ENCODE measurements around the gene PDS5A.
"Not testable (repeated sequence)": the region's sequence is repeated elsewhere in the genome, so short reads cannot be mapped to it uniquely, and the experiment has no call there.

PDS5A gene

DNA sequence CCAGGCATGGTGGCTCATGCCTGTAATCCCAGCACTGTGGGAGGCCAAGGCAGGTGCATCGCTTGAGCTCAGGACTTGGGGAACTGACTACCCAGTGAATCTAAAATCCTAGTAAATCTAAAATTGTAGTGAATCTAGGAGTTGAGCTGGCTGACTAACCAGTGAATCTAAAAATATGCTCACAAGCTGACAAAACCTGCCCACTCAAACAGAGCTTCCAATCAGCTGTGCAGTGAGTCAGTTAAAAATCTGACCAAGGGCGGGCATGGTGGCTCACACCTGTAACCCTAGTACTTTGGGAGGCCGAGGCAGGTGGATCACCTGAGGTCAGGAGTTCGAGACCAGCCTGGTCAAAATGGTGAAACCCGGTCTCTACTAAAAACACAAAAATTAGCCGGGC, 72.7 kb downstream of the PDS5A start:
- not testable (repeated sequence) for DNase-seq (ENCODE audit: low spot score in 2 of 2); H3K9me3 Mint-ChIP-seq; ATAC-seq (ENCODE audit: low read depth); H3K27ac Mint-ChIP-seq; H3K4me3 Mint-ChIP-seq; H3K4me1 Mint-ChIP-seq; H3K27me3 Mint-ChIP-seq
- H3K36me3 Mint-ChIP-seq = peaks cover 20% of the 10 kb centered on the region

- Mint-ChIP-seq H3K36me3 (peaks cover 24% of the 10 kb centered on the region), H3K27ac (no peak overlapping the region), H3K9me3 (no peaks in the 10 kb centered on the region), H3K4me3 (no peak overlapping the region), H3K4me1 (no peaks in the 10 kb centered on the region), H3K27me3 (no peaks in the 10 kb centered on the region)
- DNase-seq (ENCODE audit: low spot score in 2 of 2) (no peak), ATAC-seq (ENCODE audit: low read depth) (no peak)
Observed at GRCh38 chr4:39900966-39901365, 76.7 kb downstream of the PDS5A start.

DNA sequence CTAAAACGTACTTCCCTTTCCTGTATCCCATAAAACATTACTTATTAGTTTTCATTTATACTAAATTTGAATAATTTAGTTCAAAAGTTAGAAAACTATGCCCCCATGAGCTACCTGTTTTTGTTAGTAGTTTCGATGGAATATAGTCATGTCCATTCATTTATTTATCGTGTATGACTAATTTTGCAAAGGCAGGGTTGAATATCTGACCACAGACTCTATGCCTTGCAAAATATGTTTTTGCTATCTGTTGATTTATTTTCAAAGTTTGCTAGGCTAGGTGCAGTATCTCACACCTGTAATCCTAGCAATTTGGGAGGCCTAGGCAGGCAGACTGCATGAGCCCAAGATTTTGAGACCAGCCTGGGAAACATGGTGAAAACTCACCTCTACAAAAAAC, 78.4 kb downstream of the PDS5A start:
- peak overlapping the region; percentile 28 for H3K27ac Mint-ChIP-seq
- no peaks in the 10 kb centered on the region for H3K4me1 Mint-ChIP-seq
- H3K36me3 Mint-ChIP-seq = peaks cover 22% of the 10 kb centered on the region
- H3K9me3 Mint-ChIP-seq = no peaks in the 10 kb centered on the region
- H3K27me3 Mint-ChIP-seq = no peaks in the 10 kb centered on the region
- DNase-seq (ENCODE audit: low spot score in 2 of 2) = no peak
- H3K4me3 Mint-ChIP-seq = no peak overlapping the region
- no peak for ATAC-seq (ENCODE audit: low read depth)

GRCh38 chr4:39898015-39898414, 79.7 kb downstream of the PDS5A start:
- H3K4me3 Mint-ChIP-seq = no peak overlapping the region
- H3K27me3 Mint-ChIP-seq = no peaks in the 10 kb centered on the region
- H3K9me3 Mint-ChIP-seq = no peaks in the 10 kb centered on the region
- H3K36me3 Mint-ChIP-seq = peaks cover 20% of the 10 kb centered on the region
- no peak for ATAC-seq (ENCODE audit: low read depth)
- no peak overlapping the region for H3K27ac Mint-ChIP-seq
- peaks cover 4% of the 10 kb centered on the region for H3K4me1 Mint-ChIP-seq
- no peak for DNase-seq (ENCODE audit: low spot score in 2 of 2)

DNA sequence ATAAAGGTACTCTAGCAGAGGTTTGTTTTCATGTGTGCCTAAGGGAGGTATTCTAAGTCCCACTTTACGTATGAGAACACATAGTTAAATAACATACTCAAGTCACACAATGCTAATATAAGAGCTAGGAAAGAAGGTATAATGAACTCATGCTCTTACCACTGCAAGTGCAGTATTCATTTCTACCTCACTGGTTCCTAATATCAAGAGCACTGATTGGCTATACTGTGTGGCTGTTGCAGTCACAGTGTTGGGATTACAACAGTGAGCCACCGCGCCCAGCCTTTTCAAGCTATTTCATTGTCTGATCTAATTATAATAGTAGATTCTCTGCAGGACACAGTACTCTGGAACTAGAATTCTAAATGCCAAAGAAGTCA, 84.0 kb downstream of the PDS5A start:
- ATAC-seq (ENCODE audit: low read depth) = no peak
- Mint-ChIP-seq H3K4me3 (no peak overlapping the region), H3K4me1 (peaks cover 9% of the 10 kb centered on the region), H3K36me3 (peaks cover 16% of the 10 kb centered on the region), H3K27ac (peak overlapping the region; percentile 76), H3K27me3 (no peaks in the 10 kb centered on the region), H3K9me3 (no peaks in the 10 kb centered on the region)
- no peak for DNase-seq (ENCODE audit: low spot score in 2 of 2)

- H3K27ac Mint-ChIP-seq = peak overlapping the region; percentile 76
- H3K36me3 Mint-ChIP-seq = peaks cover 19% of the 10 kb centered on the region
- no peak overlapping the region for H3K4me3 Mint-ChIP-seq
- DNase-seq (ENCODE audit: low spot score in 2 of 2) (no peak), ATAC-seq (ENCODE audit: low read depth) (no peak)
- peaks cover 9% of the 10 kb centered on the region for H3K4me1 Mint-ChIP-seq
- no peaks in the 10 kb centered on the region for H3K27me3 Mint-ChIP-seq
- no peaks in the 10 kb centered on the region for H3K9me3 Mint-ChIP-seq
Observed at GRCh38 chr4:39892988-39893692, 84.6 kb downstream of the PDS5A start.

GRCh38 chr4:39889226-39889625, 88.5 kb downstream of the PDS5A start:
- peaks cover 9% of the 10 kb centered on the region for H3K4me1 Mint-ChIP-seq
- no peak overlapping the region for H3K27ac Mint-ChIP-seq
- H3K36me3 Mint-ChIP-seq = peaks cover 32% of the 10 kb centered on the region

GRCh38 chr4:39888541-39888940, 89.2 kb downstream of the PDS5A start:
- Mint-ChIP-seq H3K4me3 (no peak overlapping the region), H3K4me1 (peaks cover 9% of the 10 kb centered on the region), H3K27me3 (no peaks in the 10 kb centered on the region), H3K36me3 (peaks cover 34% of the 10 kb centered on the region), H3K27ac (no peak overlapping the region), H3K9me3 (no peaks in the 10 kb centered on the region)
- DNase-seq (ENCODE audit: low spot score in 2 of 2) (no peak), ATAC-seq (ENCODE audit: low read depth) (no peak)

More at GRCh38 chr4:39889226-39889625, 88.5 kb downstream of the PDS5A start:
- DNase-seq (ENCODE audit: low spot score in 2 of 2) (no peak), ATAC-seq (ENCODE audit: low read depth) (no peak)
- H3K4me3 Mint-ChIP-seq = no peak overlapping the region
- H3K9me3 Mint-ChIP-seq = no peaks in the 10 kb centered on the region
- no peaks in the 10 kb centered on the region for H3K27me3 Mint-ChIP-seq

GRCh38 chr4:39883646-39884045, 94.1 kb downstream of the PDS5A start:
- no peaks in the 10 kb centered on the region for H3K9me3 Mint-ChIP-seq
- ATAC-seq (ENCODE audit: low read depth) = no peak
- no peak for DNase-seq (ENCODE audit: low spot score in 2 of 2)
- H3K27me3 Mint-ChIP-seq = no peaks in the 10 kb centered on the region
- H3K27ac Mint-ChIP-seq = no peak overlapping the region
- no peak overlapping the region for H3K4me3 Mint-ChIP-seq
- H3K36me3 Mint-ChIP-seq = peaks cover 41% of the 10 kb centered on the region
- no peaks in the 10 kb centered on the region for H3K4me1 Mint-ChIP-seq

DNA sequence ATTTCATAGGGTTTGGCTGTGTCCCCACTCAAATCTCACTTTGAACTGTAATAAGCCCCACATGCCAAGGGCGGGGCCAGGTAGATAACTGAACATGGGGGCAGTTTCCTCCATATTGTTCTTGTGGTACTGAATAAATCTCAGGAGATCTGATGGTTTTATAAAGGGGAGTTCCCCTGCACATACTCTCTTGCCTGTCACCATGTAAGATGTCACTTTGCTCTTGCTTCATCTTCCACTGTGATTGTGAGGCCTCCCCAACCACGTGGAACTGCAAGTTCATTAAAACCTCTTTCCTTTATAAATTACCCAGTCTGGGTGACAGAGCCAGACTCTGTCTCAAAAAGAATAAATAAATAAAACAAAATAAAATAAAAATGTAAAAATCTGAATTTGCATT, 95.9 kb downstream of the PDS5A start:
- H3K36me3 Mint-ChIP-seq = peaks cover 31% of the 10 kb centered on the region
- no peak overlapping the region for H3K4me3 Mint-ChIP-seq
- no peaks in the 10 kb centered on the region for H3K27me3 Mint-ChIP-seq
- peak overlapping the region; percentile 75 for H3K27ac Mint-ChIP-seq
- no peak for DNase-seq (ENCODE audit: low spot score in 2 of 2)
- ATAC-seq (ENCODE audit: low read depth) = no peak
- no peaks in the 10 kb centered on the region for H3K4me1 Mint-ChIP-seq
- H3K9me3 Mint-ChIP-seq = no peaks in the 10 kb centered on the region

DNA sequence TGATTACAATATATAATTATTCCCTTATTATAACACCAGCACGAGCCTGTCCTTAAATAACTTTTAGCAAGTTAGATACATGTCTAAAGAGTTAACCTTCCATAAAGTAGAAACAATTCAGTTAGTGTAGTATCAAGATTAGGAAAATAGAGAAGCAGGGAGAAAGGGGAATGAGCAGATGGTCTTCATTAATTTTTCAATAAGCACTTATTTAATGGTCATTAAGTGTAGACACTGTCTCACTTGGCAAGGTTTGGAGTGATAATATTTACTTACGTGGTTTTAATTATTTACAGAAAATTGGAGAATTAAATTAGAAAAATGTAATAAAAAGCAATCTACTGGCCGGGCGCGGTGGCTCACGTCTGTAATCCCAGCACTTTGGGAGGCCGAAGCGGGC, 99.7 kb downstream of the PDS5A start:
- Mint-ChIP-seq H3K9me3 (no peaks in the 10 kb centered on the region), H3K36me3 (peaks cover 24% of the 10 kb centered on the region), H3K27ac (no peak overlapping the region), H3K27me3 (no peaks in the 10 kb centered on the region), H3K4me1 (no peaks in the 10 kb centered on the region), H3K4me3 (no peak overlapping the region)
- no peak for ATAC-seq (ENCODE audit: low read depth)
- no peak for DNase-seq (ENCODE audit: low spot score in 2 of 2)

GRCh38 chr4:39873823-39874222, 103.9 kb downstream of the PDS5A start:
- peaks cover 16% of the 10 kb centered on the region for H3K36me3 Mint-ChIP-seq
- no peak overlapping the region for H3K4me3 Mint-ChIP-seq
- DNase-seq (ENCODE audit: low spot score in 2 of 2) (no peak), ATAC-seq (ENCODE audit: low read depth) (no peak)
- no peaks in the 10 kb centered on the region for H3K4me1 Mint-ChIP-seq
- no peaks in the 10 kb centered on the region for H3K9me3 Mint-ChIP-seq
- H3K27me3 Mint-ChIP-seq = no peaks in the 10 kb centered on the region
- peak overlapping the region; percentile 13 for H3K27ac Mint-ChIP-seq

DNA sequence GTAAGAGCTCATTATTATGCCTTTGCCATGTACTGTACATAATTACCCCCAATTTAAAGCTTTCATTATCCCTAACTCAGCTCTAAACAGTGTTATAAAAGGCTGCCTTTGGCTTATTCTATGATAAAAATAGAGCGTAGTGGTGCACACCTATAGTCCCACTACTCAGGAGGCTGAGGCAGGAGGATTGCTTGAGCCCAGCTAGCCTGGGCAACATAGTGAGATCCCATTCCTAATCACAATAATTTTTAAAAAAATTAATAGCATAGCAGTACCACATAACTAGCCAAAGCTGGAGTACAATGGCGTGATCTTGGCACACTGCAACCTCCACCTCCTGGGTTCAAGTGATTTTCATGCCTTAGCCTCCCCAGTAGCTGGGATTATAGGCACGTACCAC, 112.4 kb downstream of the PDS5A start:
- peaks cover 15% of the 10 kb centered on the region for H3K36me3 Mint-ChIP-seq
- ATAC-seq (ENCODE audit: low read depth) (no peak), DNase-seq (ENCODE audit: low spot score in 2 of 2) (no peak)
- H3K9me3 Mint-ChIP-seq = no peaks in the 10 kb centered on the region
- H3K27me3 Mint-ChIP-seq = no peaks in the 10 kb centered on the region
- H3K4me3 Mint-ChIP-seq = no peak overlapping the region
- H3K4me1 Mint-ChIP-seq = no peaks in the 10 kb centered on the region
- H3K27ac Mint-ChIP-seq = no peak overlapping the region

DNA sequence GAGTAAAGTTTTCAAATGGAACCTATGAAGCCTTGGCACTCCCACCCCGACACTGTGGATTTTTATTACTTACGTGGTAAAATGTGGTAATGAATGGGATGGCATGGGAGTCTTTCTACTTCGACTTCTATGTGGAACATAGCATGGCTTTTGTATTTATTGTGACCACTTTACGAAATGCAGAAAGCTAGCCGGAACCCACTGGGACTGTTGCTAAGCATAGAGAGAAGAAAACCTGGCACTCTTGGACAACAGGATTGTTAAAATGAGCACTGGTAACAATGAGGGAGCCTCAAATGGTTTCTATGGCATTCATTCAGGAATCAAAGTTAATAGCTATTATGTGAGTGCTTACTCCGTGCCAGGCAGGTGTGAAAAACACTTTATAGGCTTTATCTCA, 113.3 kb downstream of the PDS5A start:
- Mint-ChIP-seq H3K27ac (no peak overlapping the region), H3K4me1 (no peaks in the 10 kb centered on the region), H3K27me3 (no peaks in the 10 kb centered on the region), H3K9me3 (no peaks in the 10 kb centered on the region), H3K4me3 (no peak overlapping the region), H3K36me3 (peaks cover 22% of the 10 kb centered on the region)
- ATAC-seq (ENCODE audit: low read depth) (no peak), DNase-seq (ENCODE audit: low spot score in 2 of 2) (no peak)

- H3K4me1 Mint-ChIP-seq = no peaks in the 10 kb centered on the region
- no peaks in the 10 kb centered on the region for H3K9me3 Mint-ChIP-seq
- DNase-seq (ENCODE audit: low spot score in 2 of 2) (no peak), ATAC-seq (ENCODE audit: low read depth) (no peak)
- H3K27ac Mint-ChIP-seq = no peak overlapping the region
- peaks cover 34% of the 10 kb centered on the region for H3K36me3 Mint-ChIP-seq
- H3K27me3 Mint-ChIP-seq = no peaks in the 10 kb centered on the region
- H3K4me3 Mint-ChIP-seq = no peak overlapping the region
Observed at GRCh38 chr4:39860804-39861203, 116.9 kb downstream of the PDS5A start.
